ENCODE results near the gene KPNA5. TPM values are rescaled to one million over a fixed set of nuclear protein-coding genes. Genes with fewer than 3 reads are reported as not detected.

The KPNA5 gene
- total RNA-seq: 18.1 TPM
- long read RNA-seq, full-length matches to known transcripts: 9 of 16 reads
- long read RNA-seq, partial matches to known transcripts: 1 of 16 reads
- long read RNA-seq, other reads (novel, unspliced or antisense): 6 of 16 reads

DNA sequence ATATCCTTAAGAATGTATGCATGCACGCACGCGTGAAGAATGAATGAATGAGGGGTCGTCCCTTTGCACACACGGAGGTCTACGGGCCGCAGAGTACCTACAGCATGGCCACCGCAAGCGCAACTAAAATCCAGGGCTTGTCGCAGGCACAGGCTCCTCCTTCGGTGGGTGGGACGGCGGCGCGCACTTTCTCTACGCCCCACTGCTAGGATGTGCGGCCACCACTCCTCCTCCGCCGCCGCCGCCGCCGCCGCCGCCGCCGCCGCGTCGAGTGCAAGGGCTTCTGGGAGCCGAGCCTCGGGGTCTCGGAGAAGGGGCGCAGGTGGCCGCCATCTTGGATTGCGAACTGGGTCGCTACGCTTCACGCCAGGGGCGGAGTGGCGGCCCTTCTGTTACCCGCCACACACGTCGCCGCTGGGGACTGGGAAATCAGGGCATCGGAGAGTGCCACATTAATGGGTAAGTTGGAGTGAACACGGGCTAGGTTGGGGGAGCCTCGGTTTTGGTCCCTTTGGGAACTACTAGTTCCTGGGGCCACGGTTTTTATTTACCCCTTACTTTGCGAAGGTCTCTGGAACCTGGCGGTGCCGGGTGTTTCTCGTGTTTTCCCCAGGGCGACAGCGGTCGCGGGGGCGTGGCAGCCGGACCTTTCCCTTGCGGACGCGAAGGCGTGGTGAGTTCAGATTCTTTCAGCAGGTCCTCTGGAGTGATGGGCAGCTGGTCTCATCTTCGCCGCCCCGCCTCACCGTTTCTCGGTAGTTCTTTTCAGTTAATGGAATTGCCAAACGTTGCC is at the start of gene KPNA5:
TSS of gene KPNA5 (plus strand) at position 332 of the 793 bp plus-strand sequence. CDS start at position 456, 124 bp downstream.
- intact Hi-C loops (cut with DNase I): no loop called here
- H3K27me3 ChIP-seq: no peaks in the 10 kb centered on the region
- DNase-seq: peak; percentile 96
- peak within 1 kb of the TSS; percentile 93 for H3K4me3 ChIP-seq
- H3K9me3 ChIP-seq: no peaks in the 10 kb centered on the region
- H3K36me3 ChIP-seq: no peaks in the 10 kb centered on the region
- peaks cover 6% of the 10 kb centered on the region for H3K4me1 ChIP-seq
- ATAC-seq: peak; percentile 98
- no peak for TF ChIP-seq CTCF (IDR thresholded peaks at IDR 0.05)
- H3K27ac ChIP-seq: peak within 1 kb of the TSS; percentile 95

GRCh38 chr6:116631379-116631990 is 49.5 kb upstream of the KPNA5 start:
- ATAC-seq (peak; percentile 66), DNase-seq (no peak)
- no peaks in the 10 kb centered on the region for H3K36me3 ChIP-seq
- H3K27me3 ChIP-seq: no peaks in the 10 kb centered on the region
- H3K4me1 ChIP-seq: peaks cover 10% of the 10 kb centered on the region
- no peaks in the 10 kb centered on the region for H3K9me3 ChIP-seq
- H3K4me3 ChIP-seq: no peak overlapping the region
- TF ChIP-seq CTCF (IDR thresholded peaks at IDR 0.05): no peak
- intact Hi-C loops (cut with DNase I): no loop called here
- no peak overlapping the region for H3K27ac ChIP-seq

DNA sequence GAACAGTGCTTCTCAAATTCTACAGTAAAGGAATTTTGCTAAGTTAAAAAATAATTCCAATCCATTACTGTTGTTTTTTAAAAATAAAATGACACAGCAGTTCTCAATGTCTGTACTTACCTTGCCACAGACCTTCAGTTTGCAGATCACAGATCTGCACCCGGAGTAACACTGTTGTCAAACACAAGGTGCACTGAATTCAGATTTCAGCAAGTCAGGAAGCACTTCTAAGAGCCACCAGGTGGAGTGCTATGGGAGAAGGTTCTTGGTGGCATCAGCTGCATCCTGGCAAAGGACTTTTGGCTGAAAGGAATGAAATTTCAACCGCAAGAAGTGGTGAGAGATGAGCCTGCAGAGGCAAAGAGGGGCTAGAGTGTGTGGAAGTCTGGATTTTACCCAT is 47.3 kb upstream of the KPNA5 start:
- no peak for DNase-seq
- no peak for TF ChIP-seq CTCF (IDR thresholded peaks at IDR 0.05)
- no peaks in the 10 kb centered on the region for H3K36me3 ChIP-seq
- peaks cover 10% of the 10 kb centered on the region for H3K4me1 ChIP-seq
- H3K9me3 ChIP-seq: no peaks in the 10 kb centered on the region
- ATAC-seq: no peak
- H3K27ac ChIP-seq: no peak overlapping the region
- no peak overlapping the region for H3K4me3 ChIP-seq
- intact Hi-C loops (cut with DNase I): no loop called here
- no peaks in the 10 kb centered on the region for H3K27me3 ChIP-seq

GRCh38 chr6:116648156-116648555 is 32.9 kb upstream of the KPNA5 start:
- intact Hi-C loops (cut with DNase I): no loop called here
- no peaks in the 10 kb centered on the region for H3K27me3 ChIP-seq

GRCh38 chr6:116649129-116649528 is 31.9 kb upstream of the KPNA5 start:
- Histone ChIP-seq H3K27ac (no peak overlapping the region), H3K27me3 (no peaks in the 10 kb centered on the region), H3K4me1 (no peaks in the 10 kb centered on the region), H3K36me3 (peaks cover 48% of the 10 kb centered on the region), H3K9me3 (no peaks in the 10 kb centered on the region), H3K4me3 (no peak overlapping the region)
- no peak for DNase-seq
- no peak for TF ChIP-seq CTCF (IDR thresholded peaks at IDR 0.05)
- intact Hi-C loops (cut with DNase I): no loop called here
- ATAC-seq: no peak

More at GRCh38 chr6:116648156-116648555, 32.9 kb upstream of the KPNA5 start:
- ATAC-seq (no peak), DNase-seq (no peak)
- Histone ChIP-seq H3K9me3 (no peaks in the 10 kb centered on the region), H3K4me3 (no peak overlapping the region), H3K36me3 (peaks cover 44% of the 10 kb centered on the region), H3K27ac (no peak overlapping the region), H3K4me1 (no peaks in the 10 kb centered on the region)
- TF ChIP-seq CTCF (IDR thresholded peaks at IDR 0.05): no peak
